K562 (cell line): ENCODE measurements around the gene USF2. TPM values are rescaled to one million over a fixed set of nuclear protein-coding genes. Genes with fewer than 3 reads are reported as not detected.

Experiments
- ATAC-seq: fragments of 200-7000 bp; cut with Tn5 transposase; 3 replicates; pipeline ENCODE4 v1.9.1; 2020; ENCODE audit warnings: moderate library complexity
- BruUV-seq: library from RNA; stranded (reverse); fragments of 400-500 nt; replicated peaks from 2 replicates; lab custom pipeline; 2021; lab: Mats Ljungman, UMichigan
- CTCF ChIA-PET: fragments of 300-600 bp; formaldehyde crosslinking; extraction: SDS; loops from one replicate; lab custom pipeline; 2021; ENCODE audit warnings: low intra/inter-chr PET ratio; lab: Yijun Ruan, JAX
- POLR2A ChIA-PET: fragments of 300-600, 350-650 bp; sonication (Branson Sonifier 250); formaldehyde crosslinking; extraction: SDS; loops from one replicate; lab custom pipeline; 2021; ENCODE audit warnings: antibody characterized with exemption, inconsistent platforms; lab: Yijun Ruan, JAX
- DNase-seq, 4 experiments: peaks; one replicate each; pipeline versions ENCODE4 v3.0.0 to v3.0.0-alpha.2; 2011 to 2018; ENCODE audit warnings: low spot score in 3 of 4, mixed read lengths in 3 of 4; ENCODE audit errors: extremely low read depth in 1 of 4
- FAIRE-seq: peaks from 2 replicates; lab custom pipeline; 2011; peaks lifted over from hg19 to GRCh38; lab: Jason Lieb, UNC
- H2AFZ ChIP-seq: 2 replicates; pipeline ENCODE4 v1.6.0; 2011; ENCODE audit warnings: low read depth, low read length, control low read depth, inconsistent platforms
- H3K27ac ChIP-seq: fragments of 200-600 bp; 3 replicates; pipeline ENCODE4 v1.8.0; 2011; ENCODE audit warnings: low read depth, mild to moderate bottlenecking, control low read depth, inconsistent platforms, low read length, moderate library complexity, mixed read lengths; ENCODE audit errors: extremely low read depth
- H3K27me3 ChIP-seq, 2 experiments: fragments of 300-600 bp in 1 of 2; 2 replicates in 1 of 2; 3 replicates in 1 of 2; pipeline versions ENCODE4 v1.6.0 to v1.8.0; 2011; ENCODE audit warnings: inconsistent platforms in 2 of 2, low read length in 2 of 2, mild to moderate bottlenecking in 1 of 2, mixed read lengths in 1 of 2, moderate library complexity in 1 of 2; ENCODE audit not compliant: control insufficient read depth in 2 of 2, insufficient read depth in 2 of 2
- H3K36me3 ChIP-seq: fragments of 300-600 bp; 3 replicates; pipeline ENCODE4 v1.8.0; 2011; ENCODE audit warnings: mild to moderate bottlenecking, low read length, inconsistent platforms; ENCODE audit not compliant: control insufficient read depth, insufficient read depth
- H3K4me1 ChIP-seq, 2 experiments: fragments of 200-600 bp in 1 of 2; replicated peaks in 1 of 2; 2 replicates in 1 of 2; 3 replicates in 1 of 2; pipeline versions ENCODE4 v1.5.1 to v1.8.0; 2011; ENCODE audit warnings: inconsistent platforms in 2 of 2, low read length in 2 of 2, mild to moderate bottlenecking in 1 of 2, mixed read lengths in 1 of 2, moderate library complexity in 1 of 2; ENCODE audit not compliant: control insufficient read depth in 2 of 2, insufficient read depth in 2 of 2
- H3K4me2 ChIP-seq: 2 replicates; pipeline ENCODE4 v1.6.1; 2011; ENCODE audit warnings: low read length, control low read depth, inconsistent platforms, mixed read lengths; ENCODE audit not compliant: insufficient read depth
- H3K4me3 ChIP-seq: fragments of 200-600 bp; sonication (generic), shearing (Covaris generic); 2 replicates; pipeline ENCODE4 v1.5.1; 2016; ENCODE audit warnings: control low read depth, inconsistent platforms
- H3K79me2 ChIP-seq: fragments of 200-600 bp; 3 replicates; pipeline ENCODE4 v1.8.0; 2011; ENCODE audit warnings: low read length, inconsistent platforms; ENCODE audit not compliant: control insufficient read depth, insufficient read depth
- H3K9ac ChIP-seq, 2 experiments: 2 replicates each; pipeline versions ENCODE4 v1.6.0 to v1.6.1; 2011; ENCODE audit warnings: low read depth in 2 of 2, low read length in 2 of 2, control low read depth in 1 of 2, inconsistent platforms in 1 of 2, mild to moderate bottlenecking in 1 of 2, mixed read lengths in 1 of 2; ENCODE audit not compliant: insufficient read depth in 1 of 2
- H3K9me1 ChIP-seq: one replicate; pipeline ENCODE4 v1.6.0; 2011; ENCODE audit warnings: inconsistent platforms, mild to moderate bottlenecking, low read length, moderate library complexity; ENCODE audit not compliant: control insufficient read depth, insufficient read depth
- H3K9me3 ChIP-seq: replicated peaks from 2 replicates; pipeline ENCODE4 v1.5.1; 2011; ENCODE audit warnings: low read depth, low read length, inconsistent platforms; ENCODE audit not compliant: control insufficient read depth, insufficient read depth
- H4K20me1 ChIP-seq: replicated peaks from 2 replicates; pipeline ENCODE4 v1.6.1; 2011; ENCODE audit warnings: low read length, inconsistent platforms, mixed read lengths; ENCODE audit not compliant: control insufficient read depth, insufficient read depth
- CEBPZ ChIP-seq: fragments of 150-350 bp; IDR thresholded peaks from 2 replicates; pipeline ENCODE4 v1.6.1; 2014; ENCODE audit warnings: low read depth, mild to moderate bottlenecking, low read length, borderline replicate concordance
- GTF3C2 ChIP-seq: IDR thresholded peaks from 3 replicates; pipeline ENCODE4 v1.6.1; 2011; ENCODE audit warnings: borderline replicate concordance, mild to moderate bottlenecking, moderate library complexity; ENCODE audit not compliant: insufficient read length; ENCODE audit errors: extremely low read depth
- HMG20B ChIP-seq: fragments of 250-450 bp; sonication (Bioruptor Pico); IDR thresholded peaks from 2 replicates; pipeline ENCODE4 v1.5.0; 2021; ENCODE audit warnings: mild to moderate bottlenecking
- MTA2 ChIP-seq: fragments of 450-650 bp; IDR thresholded peaks from 2 replicates; pipeline ENCODE4 v1.6.1; 2016; ENCODE audit warnings: low read depth
- MYC ChIP-seq, 2 experiments: fragments of 250-450 bp in 1 of 2; sonication (Bioruptor Pico) in 1 of 2; IDR thresholded peaks; 2 replicates each; pipeline versions ENCODE4 v1.5.1 to v1.6.1; 2012 to 2021; ENCODE audit warnings: low read depth in 2 of 2, borderline replicate concordance in 1 of 2, improper control_type of control experiment in 1 of 2, low read length in 1 of 2, mild to moderate bottlenecking in 1 of 2, moderate library complexity in 1 of 2
- NCOA6 ChIP-seq: fragments of 450-650 bp; IDR thresholded peaks from 2 replicates; pipeline ENCODE4 v1.6.1; 2017; ENCODE audit warnings: mild to moderate bottlenecking
- POLR2AphosphoS2 ChIP-seq: IDR thresholded peaks from 2 replicates; pipeline ENCODE4 v1.6.1; 2012; ENCODE audit warnings: low read length, improper control_type of control experiment
- SAFB ChIP-seq: fragments of 200-400 bp; formaldehyde crosslinking; IDR thresholded peaks from 2 replicates; pipeline ENCODE4 v1.6.1; 2017; ENCODE audit warnings: low read depth, low read length, borderline replicate concordance
- TEAD1 ChIP-seq, 2 experiments: fragments of 450-650 bp in 1 of 2; sonication (generic) in 1 of 2; formaldehyde crosslinking; IDR thresholded peaks; 2 replicates each; pipeline versions ENCODE4 v1.4.0 to v1.8.0; 2020 to 2022; ENCODE audit warnings: mild to moderate bottlenecking in 2 of 2, missing genetic modification reagents in 1 of 2
- THAP7 ChIP-seq: fragments of 250-450 bp; sonication (Bioruptor Pico); IDR thresholded peaks from 2 replicates; pipeline ENCODE4 v1.5.0; 2021
- ZBTB49 ChIP-seq: sonication (generic); formaldehyde crosslinking; IDR thresholded peaks from 2 replicates; pipeline ENCODE4 v1.8.0; 2022; ENCODE audit warnings: missing genetic modification reagents, mild to moderate bottlenecking, borderline replicate concordance
- ZNF165 ChIP-seq: fragments of 250-450 bp; sonication (Bioruptor Pico); IDR thresholded peaks from 2 replicates; pipeline ENCODE4 v1.4.0; 2020; ENCODE audit warnings: borderline replicate concordance
- WGBS: fragments of 100-300 bp; shearing (Covaris generic); methylation state at CpG from one replicate; pipeline ENCODE4 v1.1.6; 2016; ENCODE audit warnings: low coverage, mixed read lengths; ENCODE audit not compliant: insufficient coverage; ENCODE audit errors: missing lambda C conversion rate; 5-methylcytosine and 5-hydroxymethylcytosine counted together
- in situ Hi-C: fragments of 300-500 bp; cut with MboI; formaldehyde crosslinking; loops from 4 replicates; pipeline ENCODE4 v1.15.0; 2018; ENCODE audit warnings: inconsistent platforms, mixed read lengths
- intact Hi-C: fragments of 100-400 bp; cut with micrococcal nuclease; formaldehyde crosslinking; loops from 2 replicates; pipeline ENCODE4 v1.14.2; 2022
- polyA plus RNA-seq, 8 experiments: library from polyadenylated mRNA; depleted of rRNA in 4 of 8; stranded (reverse) in 5 of 8; unstranded in 3 of 8; fragments of >200 nt; fragmentation: Nextera tagmentation in 2 of 8; fragmentation: Illumina TruSeq in 1 of 8; extraction: Ambion mirVana in 2 of 8; extraction: Trizol in 1 of 8; gene quantifications; 2 replicates each; pipeline versions ENCODE4 v1.2.1 to v1.2.3, GENCODE V29; 2011 to 2014; ENCODE audit warnings: inconsistent platforms in 1 of 8, missing spikeins in 1 of 8
- total RNA-seq, 7 experiments: library from RNA; depleted of rRNA in 6 of 7; stranded (reverse); fragments of >200 nt in 6 of 7; fragmentation: Illumina TruSeq in 2 of 7; extraction: Trizol in 2 of 7; gene quantifications; 2 replicates each; pipeline versions ENCODE4 v1.2.1 to v1.2.3, GENCODE V29; 2011 to 2021; ENCODE audit warnings: low replicate concordance in 1 of 7

The USF2 gene
- total and polyA plus RNA-seq, 9 of the 15 experiments (the other 6 are each of a cell fraction or from before 2014, with no cell fraction given), result 0.27 to 93.7 (median 58.4) TPM

GRCh38 chr19:35287713-35288112, 19.0 kb downstream of the USF2 start:
- Histone ChIP-seq H2AFZ (no peak overlapping the region), H3K9me1 (no peaks in the 10 kb centered on the region), H3K36me3 (no peaks in the 10 kb centered on the region), H3K27me3 (peaks cover 0 to 6% of the 10 kb centered on the region in 2 experiments; a peak in 1 of 5 replicates), H4K20me1 (no peaks in the 10 kb centered on the region; the same call in 1 of the 2 replicates), H3K9me3 (no peaks in the 10 kb centered on the region), H3K9ac (no peak overlapping the region), H3K4me1 (peaks cover 6 to 22% of the 10 kb centered on the region in 2 experiments; a peak in 4 of 5 replicates), H3K4me2 (no peak overlapping the region), H3K79me2 (no peaks in the 10 kb centered on the region), H3K4me3 (no peak overlapping the region), H3K27ac (no peak overlapping the region)
- POLR2A ChIA-PET, result interaction anchor here (0.9 to 1.2 kb wide), 2 partner anchors 9 to 10 kb away, joined by 3 to 5 read pairs; no protein-coding TSS in a partner anchor
- FAIRE-seq (no peak), ATAC-seq (no peak), DNase-seq (no peak)
- intact Hi-C loops (no loop called here), in situ Hi-C loops (no loop called here)
- BruUV-seq, result no TSS peak
- CTCF ChIA-PET, result no interaction called here
- WGBS, result 71% methylated on average over 10 of the region's 10 CpGs
- TF ChIP-seq GTF3C2 (no peak), TEAD1 (CRISPR knock-in tag; IDR thresholded peaks at IDR 0.05) (no peak), HMG20B (CRISPR knock-in tag) (no peak), NCOA6 (no peak), MYC (IDR thresholded peaks at IDR 0.05; ENCODE audit: low read depth, low read length) (no peak), MYC (CRISPR knock-in tag; IDR thresholded peaks at IDR 0.05; ENCODE audit: borderline replicate concordance, low read depth) (no peak), THAP7 (CRISPR knock-in tag) (no peak), SAFB (no peak), ZNF165 (no peak), CEBPZ (no peak), MTA2 (no peak), ZBTB49 (CRISPR knock-in tag) (no peak), POLR2AphosphoS2 (no peak)
